Astrocyte of the cerebellum (primary cell): ENCODE results near the gene RHBDL1.

Source experiments
- DNase-seq: peaks from one replicate; pipeline ENCODE4 v3.0.0-alpha.2; 2011; ENCODE audit warnings: low read depth
- H3K4me3 ChIP-seq: 2 replicates; pipeline ENCODE4 v1.5.1; 2011; ENCODE audit warnings: mild to moderate bottlenecking, low read depth, low read length, moderate library complexity
- CTCF ChIP-seq: IDR thresholded peaks from 2 replicates; pipeline ENCODE4 v1.5.1; 2012; ENCODE audit warnings: low read length, low read depth, moderate library complexity, mild to moderate bottlenecking; ENCODE audit errors: missing control alignments
- in situ Hi-C: cut with HindIII; loops from 2 replicates; pipeline ENCODE4 v1.10.0; 2017; ENCODE audit warnings: low sequenced_read_pairs

RHBDL1 gene

GRCh38 chr16:658679-659571 lies 16.5 kb upstream of the RHBDL1 start:
- no peak for TF ChIP-seq CTCF
- DNase-seq = no peak
- in situ Hi-C loops = no loop called here
- H3K4me3 ChIP-seq = no peak overlapping the region

- DNase-seq = no peak
- no peak for TF ChIP-seq CTCF
- in situ Hi-C loops = no loop called here
- H3K4me3 ChIP-seq = no peak overlapping the region
Observed at GRCh38 chr16:659618-660017, 15.9 kb upstream of the RHBDL1 start.

GRCh38 chr16:660132-660458 lies 15.4 kb upstream of the RHBDL1 start:
- H3K4me3 ChIP-seq = no peak overlapping the region
- in situ Hi-C loops = no loop called here
- no peak for TF ChIP-seq CTCF
- no peak for DNase-seq

- in situ Hi-C loops = no loop called here
- DNase-seq = peak; percentile 32
- peak; percentile 43 for TF ChIP-seq CTCF
- H3K4me3 ChIP-seq = no peak overlapping the region
Observed at GRCh38 chr16:660459-661183, 14.8 kb upstream of the RHBDL1 start.

- no peak for DNase-seq
- in situ Hi-C loops = no loop called here
- no peak overlapping the region for H3K4me3 ChIP-seq
- TF ChIP-seq CTCF = peak; percentile 1
Observed at GRCh38 chr16:661184-661821, 14.2 kb upstream of the RHBDL1 start.

GRCh38 chr16:662095-662494 lies 13.4 kb upstream of the RHBDL1 start:
- no peak overlapping the region for H3K4me3 ChIP-seq
- no peak for TF ChIP-seq CTCF
- in situ Hi-C loops = no loop called here

More at GRCh38 chr16:662095-662494, 13.4 kb upstream of the RHBDL1 start:
- no peak for DNase-seq
